ENCODE data around the gene FLT1.

FLT1 gene

DNA sequence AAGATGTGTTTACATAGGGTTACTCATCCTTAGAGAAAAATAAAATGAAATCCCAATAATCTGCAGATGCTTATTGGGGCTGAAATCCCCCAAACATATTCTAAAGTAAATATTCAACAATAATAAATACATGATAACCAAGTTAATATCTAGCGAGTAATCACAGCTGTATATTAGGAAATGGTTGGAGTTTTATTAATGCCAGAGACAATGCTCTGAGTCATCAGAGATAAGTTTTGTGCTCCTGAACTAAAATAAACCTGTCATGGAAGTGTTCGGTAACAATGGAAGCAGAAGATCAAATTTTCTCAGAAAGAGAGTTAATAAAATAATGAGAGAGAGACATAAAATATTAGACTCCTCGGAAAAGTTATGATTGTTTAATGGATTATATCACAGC, 31.4 kb downstream of the FLT1 start:
- Mint-ChIP-seq H3K9me3 (no peaks in the 10 kb centered on the region), H3K27ac (no peak overlapping the region), H3K27me3 (ENCODE audit: low read depth) (peaks cover 5% of the 10 kb centered on the region), H3K4me1 (peaks cover 4% of the 10 kb centered on the region), H3K4me3 (no peak overlapping the region), H3K36me3 (ENCODE audit: low read depth) (no peaks in the 10 kb centered on the region)
- TF ChIP-seq, protein P1, sequence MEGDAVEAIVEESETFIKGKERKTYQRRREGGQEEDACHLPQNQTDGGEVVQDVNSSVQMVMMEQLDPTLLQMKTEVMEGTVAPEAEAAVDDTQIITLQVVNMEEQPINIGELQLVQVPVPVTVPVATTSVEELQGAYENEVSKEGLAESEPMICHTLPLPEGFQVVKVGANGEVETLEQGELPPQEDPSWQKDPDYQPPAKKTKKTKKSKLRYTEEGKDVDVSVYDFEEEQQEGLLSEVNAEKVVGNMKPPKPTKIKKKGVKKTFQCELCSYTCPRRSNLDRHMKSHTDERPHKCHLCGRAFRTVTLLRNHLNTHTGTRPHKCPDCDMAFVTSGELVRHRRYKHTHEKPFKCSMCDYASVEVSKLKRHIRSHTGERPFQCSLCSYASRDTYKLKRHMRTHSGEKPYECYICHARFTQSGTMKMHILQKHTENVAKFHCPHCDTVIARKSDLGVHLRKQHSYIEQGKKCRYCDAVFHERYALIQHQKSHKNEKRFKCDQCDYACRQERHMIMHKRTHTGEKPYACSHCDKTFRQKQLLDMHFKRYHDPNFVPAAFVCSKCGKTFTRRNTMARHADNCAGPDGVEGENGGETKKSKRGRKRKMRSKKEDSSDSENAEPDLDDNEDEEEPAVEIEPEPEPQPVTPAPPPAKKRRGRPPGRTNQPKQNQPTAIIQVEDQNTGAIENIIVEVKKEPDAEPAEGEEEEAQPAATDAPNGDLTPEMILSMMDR (IDR thresholded peaks at IDR 0.05; ENCODE audit: unreplicated experiment in 3 of 3) = no peak

DNA sequence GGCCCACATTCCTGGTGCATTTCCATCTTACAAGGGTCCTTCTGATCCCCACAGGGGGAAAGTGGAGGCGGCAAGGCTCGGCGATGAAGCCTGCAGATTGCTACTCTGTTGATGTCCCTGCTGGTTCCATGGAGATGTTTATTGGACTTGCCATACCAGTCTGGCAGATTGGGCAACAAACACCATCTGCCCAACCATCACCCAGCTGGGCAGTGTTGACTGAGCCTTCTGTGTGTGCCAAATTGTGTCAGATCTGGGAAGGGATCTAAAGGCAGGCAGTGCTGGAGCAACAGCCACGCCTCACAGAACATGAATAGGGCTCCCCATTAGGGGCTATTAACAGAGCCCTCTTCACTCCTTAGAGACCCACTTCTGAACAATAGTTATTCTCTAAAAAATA, 35.0 kb downstream of the FLT1 start:
- Mint-ChIP-seq H3K9me3 (no peaks in the 10 kb centered on the region), H3K4me3 (no peak overlapping the region), H3K27me3 (ENCODE audit: low read depth) (peaks cover 10% of the 10 kb centered on the region), H3K27ac (no peak overlapping the region), H3K36me3 (ENCODE audit: low read depth) (no peaks in the 10 kb centered on the region), H3K4me1 (peaks cover under 1% of the 10 kb centered on the region)
- TF ChIP-seq, protein P1 (IDR thresholded peaks at IDR 0.05; ENCODE audit: unreplicated experiment in 3 of 3) = no peak

DNA sequence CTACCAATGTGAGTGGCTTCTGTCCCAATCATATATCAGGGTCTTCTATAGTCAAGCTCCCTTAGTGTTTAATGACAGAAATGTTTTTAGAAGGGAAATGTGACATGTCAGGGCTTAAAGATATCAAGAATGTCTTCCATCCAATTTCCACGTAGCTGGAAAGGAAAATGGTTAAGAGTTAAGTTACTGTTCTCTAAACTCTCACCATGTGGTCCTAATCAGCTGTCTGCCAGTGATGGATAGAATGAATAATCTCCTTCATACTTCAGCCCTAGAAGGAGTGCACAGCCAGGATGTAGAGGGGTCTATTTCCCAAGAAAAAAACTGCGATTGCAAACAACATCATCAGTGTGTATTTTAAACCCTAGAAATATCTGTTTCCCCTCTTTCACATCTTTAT, 36.3 kb downstream of the FLT1 start:
- H3K36me3 Mint-ChIP-seq (ENCODE audit: low read depth) = no peaks in the 10 kb centered on the region
- TF ChIP-seq, protein P1 (IDR thresholded peaks at IDR 0.05; ENCODE audit: unreplicated experiment in 3 of 3) = no peak
- H3K9me3 Mint-ChIP-seq = no peaks in the 10 kb centered on the region
- H3K4me1 Mint-ChIP-seq = no peaks in the 10 kb centered on the region
- peaks cover 10% of the 10 kb centered on the region for H3K27me3 Mint-ChIP-seq (ENCODE audit: low read depth)
- H3K27ac Mint-ChIP-seq = no peak overlapping the region
- H3K4me3 Mint-ChIP-seq = no peak overlapping the region

DNA sequence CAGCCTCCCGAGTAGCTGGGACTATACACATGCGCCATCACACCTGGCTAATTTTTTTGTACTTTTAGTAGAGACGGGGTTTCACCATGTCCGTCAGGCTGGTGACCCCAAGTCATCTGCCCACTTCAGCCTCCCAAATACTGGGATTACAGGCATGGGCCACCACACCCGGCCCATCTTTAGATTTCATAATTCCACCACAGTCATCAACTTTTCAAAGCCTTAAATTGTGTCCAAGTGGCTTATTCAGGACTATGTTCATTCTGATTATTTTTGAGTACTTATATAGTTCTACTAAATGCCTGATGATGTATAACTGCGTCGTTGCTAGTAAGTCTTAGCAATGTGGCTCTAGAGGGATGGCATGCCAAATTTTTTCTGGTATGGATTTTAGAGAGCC, 36.9 kb downstream of the FLT1 start:
- no peaks in the 10 kb centered on the region for H3K36me3 Mint-ChIP-seq (ENCODE audit: low read depth)
- H3K27ac Mint-ChIP-seq = no peak overlapping the region
- H3K4me3 Mint-ChIP-seq = no peak overlapping the region
- TF ChIP-seq, protein P1 (IDR thresholded peaks at IDR 0.05; ENCODE audit: unreplicated experiment in 3 of 3) = no peak
- no peaks in the 10 kb centered on the region for H3K4me1 Mint-ChIP-seq
- no peaks in the 10 kb centered on the region for H3K9me3 Mint-ChIP-seq
- H3K27me3 Mint-ChIP-seq (ENCODE audit: low read depth) = peaks cover 11% of the 10 kb centered on the region

DNA sequence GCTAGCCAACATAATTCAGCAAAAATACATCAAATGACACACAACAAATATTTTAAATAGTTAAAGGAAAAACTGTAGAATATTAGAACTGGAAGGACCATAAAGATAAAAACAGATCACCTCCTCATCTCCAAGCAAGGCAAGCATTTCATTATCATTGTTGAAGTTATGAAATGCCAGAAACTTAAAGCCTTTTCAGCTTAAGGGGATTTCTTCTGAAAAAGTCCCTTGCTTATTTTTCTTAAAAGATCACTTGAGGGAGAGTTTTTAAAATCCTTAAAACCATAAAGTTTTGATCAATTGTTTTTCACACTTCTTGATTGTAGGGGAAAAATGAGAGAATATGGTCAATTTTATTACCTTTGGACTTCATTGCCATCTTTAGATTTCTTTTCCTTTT, 37.4 kb downstream of the FLT1 start:
- Mint-ChIP-seq H3K36me3 (ENCODE audit: low read depth) (no peaks in the 10 kb centered on the region), H3K9me3 (no peaks in the 10 kb centered on the region), H3K4me3 (no peak overlapping the region), H3K27me3 (ENCODE audit: low read depth) (peaks cover 14% of the 10 kb centered on the region), H3K27ac (no peak overlapping the region), H3K4me1 (peaks cover under 1% of the 10 kb centered on the region)
- TF ChIP-seq, protein P1 (IDR thresholded peaks at IDR 0.05; ENCODE audit: unreplicated experiment in 3 of 3) = no peak

DNA sequence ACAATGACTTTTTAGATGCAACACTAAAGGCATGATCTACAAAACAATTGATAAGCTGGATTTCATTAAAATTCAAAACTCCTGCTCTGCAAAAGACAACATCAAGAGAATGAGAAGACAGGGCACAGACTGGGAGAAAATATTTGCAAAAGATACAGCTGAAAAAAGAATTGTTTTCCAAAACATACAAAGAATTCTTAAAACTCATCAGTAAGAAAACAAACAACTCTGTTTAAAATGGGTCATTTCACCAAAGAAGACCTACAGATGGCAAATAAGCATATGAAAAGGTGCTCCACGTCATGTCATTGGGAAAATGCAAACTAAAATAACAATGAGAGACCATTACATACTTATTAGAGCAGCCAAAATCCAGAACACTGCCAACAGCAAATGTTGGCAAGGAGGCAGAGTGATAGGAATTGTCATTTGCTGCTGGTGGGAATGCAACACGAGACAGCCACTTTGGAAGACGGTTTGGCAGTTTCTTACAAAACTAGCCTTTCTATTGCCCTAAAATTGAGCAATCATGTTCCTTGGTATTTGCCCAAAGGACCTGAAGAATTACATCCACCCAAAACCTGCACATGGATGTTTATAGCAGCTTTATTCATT, 39.2 kb downstream of the FLT1 start:
- H3K27me3 Mint-ChIP-seq (ENCODE audit: low read depth) = peaks cover 22% of the 10 kb centered on the region
- TF ChIP-seq, protein P1 (IDR thresholded peaks at IDR 0.05; ENCODE audit: unreplicated experiment in 3 of 3) = no peak
- H3K27ac Mint-ChIP-seq = no peak overlapping the region
- no peaks in the 10 kb centered on the region for H3K9me3 Mint-ChIP-seq
- H3K36me3 Mint-ChIP-seq (ENCODE audit: low read depth) = no peaks in the 10 kb centered on the region
- peaks cover 14% of the 10 kb centered on the region for H3K4me1 Mint-ChIP-seq
- H3K4me3 Mint-ChIP-seq = no peak overlapping the region

Measured in nephron (organoid).